Caco-2 (cell line): Measurements from ENCODE around the gene TOP3B. TPM values are rescaled to one million over a fixed set of nuclear protein-coding genes. Genes with fewer than 3 reads are reported as not detected.

ENCODE experiments used
- BruUV-seq: library from RNA; stranded (reverse); fragments of 400-500 nt; replicated peaks from 2 replicates; lab custom pipeline; 2021; lab: Mats Ljungman, UMichigan
- CTCF ChIA-PET: fragments of 300-600 bp; sonication (Branson Sonifier 250); formaldehyde crosslinking; loops from one replicate; lab custom pipeline; 2022; ENCODE audit warnings: antibody characterized with exemption; lab: Charles Lee
- POLR2A ChIA-PET: fragments of 300-600 bp; sonication (Branson Sonifier 250); formaldehyde crosslinking; loops from one replicate; lab custom pipeline; 2022; ENCODE audit warnings: antibody characterized with exemption; lab: Charles Lee
- DNase-seq, 2 experiments: peaks; one replicate each; pipeline versions ENCODE4 v3.0.0 to v3.0.0-alpha.2; 2020 to 2022
- H3K27me3 ChIP-seq: replicated peaks from 2 replicates; pipeline ENCODE4 v1.6.0; 2011; ENCODE audit warnings: low read length; ENCODE audit not compliant: control insufficient read depth, insufficient read depth
- H3K36me3 ChIP-seq: 2 replicates; pipeline ENCODE4 v1.5.1; 2011; ENCODE audit warnings: low read length; ENCODE audit not compliant: control insufficient read depth, insufficient read depth
- H3K4me1 ChIP-seq: fragments of 250-450 bp; sonication (Bioruptor Pico); 2 replicates; pipeline ENCODE4 v1.5.1; 2020; ENCODE audit warnings: mild to moderate bottlenecking
- H3K4me3 ChIP-seq: 2 replicates; pipeline ENCODE4 v1.5.1; 2011; ENCODE audit warnings: low read depth, mild to moderate bottlenecking, control low read depth, low read length
- H3K9me3 ChIP-seq: fragments of 250-450 bp; sonication (Bioruptor Pico); 2 replicates; pipeline ENCODE4 v1.5.1; 2020; ENCODE audit warnings: mild to moderate bottlenecking, moderate library complexity
- H3K27ac Mint-ChIP-seq: one replicate; pipeline ENCODE4 v1.8.0; 2022; ENCODE audit warnings: mixed read lengths; ENCODE audit not compliant: unreplicated experiment
- H3K27me3 Mint-ChIP-seq: one replicate; pipeline ENCODE4 v1.8.0; 2022; ENCODE audit warnings: mixed read lengths; ENCODE audit not compliant: insufficient read depth, unreplicated experiment
- H3K36me3 Mint-ChIP-seq: one replicate; pipeline ENCODE4 v1.8.0; 2022; ENCODE audit warnings: mild to moderate bottlenecking, mixed read lengths; ENCODE audit not compliant: insufficient read depth, unreplicated experiment
- H3K4me1 Mint-ChIP-seq: one replicate; pipeline ENCODE4 v1.8.0; 2022; ENCODE audit warnings: low read depth, mixed read lengths; ENCODE audit not compliant: unreplicated experiment
- H3K4me3 Mint-ChIP-seq: one replicate; pipeline ENCODE4 v1.8.0; 2022; ENCODE audit warnings: mild to moderate bottlenecking, moderate library complexity, mixed read lengths; ENCODE audit not compliant: unreplicated experiment
- H3K9me3 Mint-ChIP-seq: one replicate; pipeline ENCODE4 v1.8.0; 2022; ENCODE audit warnings: mixed read lengths; ENCODE audit not compliant: unreplicated experiment
- intact Hi-C: fragments of 100-400 bp; cut with micrococcal nuclease; formaldehyde crosslinking; loops from one replicate; pipeline ENCODE4 v1.10.0; 2022; ENCODE audit not compliant: unreplicated experiment
- total RNA-seq: library from RNA; stranded (reverse); gene quantifications from 2 replicates; pipeline ENCODE4 v1.2.3, GENCODE V29; 2022
- TF ChIP-seq, protein P1 (sequence below), 2 experiments: fragments of 200-600 bp in 1 of 2; IDR thresholded peaks; 1 replicate in 1 of 2; 2 replicates in 1 of 2; pipeline versions ENCODE4 v1.5.1 to v1.8.0; 2011 to 2022; ENCODE audit warnings: antibody characterized with exemption in 1 of 2, control low read depth in 1 of 2, inconsistent platforms in 1 of 2, low read depth in 1 of 2, low read length in 1 of 2, mild to moderate bottlenecking in 1 of 2, moderate library complexity in 1 of 2; ENCODE audit not compliant: insufficient read depth in 1 of 2, severe bottlenecking in 1 of 2, unreplicated experiment in 1 of 2

TOP3B gene
- total RNA-seq, 1 experiment from 2014 or later = 63.7 TPM

DNA sequence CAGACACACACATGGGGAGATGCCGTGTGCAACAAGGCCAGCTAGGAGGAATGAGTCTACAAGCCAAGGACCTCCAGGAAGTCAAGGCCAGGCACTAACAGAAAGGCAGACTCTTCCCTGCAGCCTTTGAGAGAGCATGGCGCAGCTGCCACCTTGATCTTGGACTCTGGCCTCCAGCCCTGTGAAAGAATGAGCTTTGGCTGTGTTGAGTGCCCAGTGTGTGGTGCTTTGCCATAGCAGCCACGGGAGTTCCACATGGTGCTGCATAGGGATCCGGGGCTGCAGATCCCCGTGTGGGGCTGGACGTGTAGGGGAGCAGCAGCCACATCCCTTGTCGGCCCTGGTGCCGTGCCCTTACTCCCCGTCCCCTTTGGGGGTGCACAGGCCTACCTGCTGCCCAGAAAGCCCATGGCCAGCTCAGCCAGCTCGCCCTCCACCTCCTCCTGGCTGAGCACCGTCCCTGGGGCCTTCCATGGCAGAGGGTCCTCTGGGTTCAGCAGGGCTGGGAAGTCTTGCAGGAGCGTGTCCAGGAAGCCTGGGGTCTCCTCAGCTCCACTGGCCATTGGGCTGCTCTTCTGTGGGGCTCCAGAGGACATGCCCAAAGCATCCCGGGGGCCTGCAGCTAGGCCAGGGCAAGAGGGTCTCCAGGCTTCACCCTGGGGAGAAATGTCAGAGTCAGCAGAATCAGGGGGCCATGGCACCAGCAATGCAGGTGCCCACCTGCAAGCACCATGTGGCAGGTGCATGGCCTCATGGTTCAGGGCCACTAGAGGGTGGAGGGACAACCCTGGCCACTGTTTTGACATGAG, 36.9 kb downstream of the TOP3B start:
- Histone ChIP-seq H3K36me3 (no peaks in the 10 kb centered on the region), H3K4me3 (no peak overlapping the region), H3K9me3 (no peaks in the 10 kb centered on the region), H3K27me3 (no peaks in the 10 kb centered on the region), H3K4me1 (peaks cover 7% of the 10 kb centered on the region; the same call in 1 of the 2 replicates)
- no peak overlapping the region for H3K27ac Mint-ChIP-seq
- ChIA-PET POLR2A (no interaction called here), CTCF (interaction anchor here (1.2 kb wide), 1 partner anchor 20 kb away, joined by 3 read pairs; no protein-coding TSS in a partner anchor)
- H3K27me3 Mint-ChIP-seq = no peaks in the 10 kb centered on the region
- DNase-seq = no peak
- TF ChIP-seq, protein P1, sequence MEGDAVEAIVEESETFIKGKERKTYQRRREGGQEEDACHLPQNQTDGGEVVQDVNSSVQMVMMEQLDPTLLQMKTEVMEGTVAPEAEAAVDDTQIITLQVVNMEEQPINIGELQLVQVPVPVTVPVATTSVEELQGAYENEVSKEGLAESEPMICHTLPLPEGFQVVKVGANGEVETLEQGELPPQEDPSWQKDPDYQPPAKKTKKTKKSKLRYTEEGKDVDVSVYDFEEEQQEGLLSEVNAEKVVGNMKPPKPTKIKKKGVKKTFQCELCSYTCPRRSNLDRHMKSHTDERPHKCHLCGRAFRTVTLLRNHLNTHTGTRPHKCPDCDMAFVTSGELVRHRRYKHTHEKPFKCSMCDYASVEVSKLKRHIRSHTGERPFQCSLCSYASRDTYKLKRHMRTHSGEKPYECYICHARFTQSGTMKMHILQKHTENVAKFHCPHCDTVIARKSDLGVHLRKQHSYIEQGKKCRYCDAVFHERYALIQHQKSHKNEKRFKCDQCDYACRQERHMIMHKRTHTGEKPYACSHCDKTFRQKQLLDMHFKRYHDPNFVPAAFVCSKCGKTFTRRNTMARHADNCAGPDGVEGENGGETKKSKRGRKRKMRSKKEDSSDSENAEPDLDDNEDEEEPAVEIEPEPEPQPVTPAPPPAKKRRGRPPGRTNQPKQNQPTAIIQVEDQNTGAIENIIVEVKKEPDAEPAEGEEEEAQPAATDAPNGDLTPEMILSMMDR (IDR thresholded peaks at IDR 0.05; ENCODE audit: insufficient read depth in 1 of 2, low read depth in 1 of 2, low read length in 1 of 2, severe bottlenecking in 1 of 2, unreplicated experiment in 1 of 2) = no peak
- intact Hi-C loops = no loop called here
- BruUV-seq = no TSS peak
- H3K4me3 Mint-ChIP-seq = no peak overlapping the region
- H3K4me1 Mint-ChIP-seq = peaks cover 7% of the 10 kb centered on the region
- H3K9me3 Mint-ChIP-seq = no peaks in the 10 kb centered on the region
- peaks cover 4% of the 10 kb centered on the region for H3K36me3 Mint-ChIP-seq

DNA sequence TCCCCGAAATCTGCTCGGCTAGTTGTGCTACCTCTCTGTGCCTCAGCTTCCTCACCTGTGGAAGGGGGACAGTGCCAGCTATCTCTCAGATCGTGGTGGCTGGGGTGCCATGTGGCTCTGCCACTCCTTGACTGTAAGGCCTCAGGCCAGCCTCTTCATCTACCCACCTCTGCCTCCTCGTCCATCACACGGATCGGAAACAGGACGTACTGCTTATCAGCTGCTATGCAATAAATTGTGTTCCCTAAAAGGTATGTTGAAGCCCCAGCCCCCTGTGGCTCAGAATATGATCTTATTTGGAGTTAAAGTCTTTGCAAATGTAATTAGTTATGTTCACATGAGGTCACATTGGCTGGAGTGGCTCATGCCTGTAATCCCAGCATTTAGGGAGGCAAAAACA, 37.7 kb downstream of the TOP3B start:
- Mint-ChIP-seq H3K4me1 (peaks cover 7% of the 10 kb centered on the region), H3K36me3 (peaks cover 4% of the 10 kb centered on the region), H3K4me3 (no peak overlapping the region), H3K27ac (no peak overlapping the region), H3K27me3 (no peaks in the 10 kb centered on the region), H3K9me3 (no peaks in the 10 kb centered on the region)
- TF ChIP-seq, protein P1 (IDR thresholded peaks at IDR 0.05; ENCODE audit: insufficient read depth in 1 of 2, low read depth in 1 of 2, low read length in 1 of 2, severe bottlenecking in 1 of 2, unreplicated experiment in 1 of 2) = no peak
- no peak overlapping the region for H3K4me3 ChIP-seq
- no peaks in the 10 kb centered on the region for H3K27me3 ChIP-seq
- H3K36me3 ChIP-seq = no peaks in the 10 kb centered on the region
- ChIA-PET POLR2A (no interaction called here), CTCF (interaction anchor here (1.2 kb wide), 1 partner anchor 21 kb away, joined by 3 read pairs; no protein-coding TSS in a partner anchor)
- H3K4me1 ChIP-seq = peaks cover 7% of the 10 kb centered on the region; the same call in 1 of the 2 replicates
- no TSS peak for BruUV-seq
- H3K9me3 ChIP-seq = no peaks in the 10 kb centered on the region
- intact Hi-C loops = no loop called here
- DNase-seq = no peak

DNA sequence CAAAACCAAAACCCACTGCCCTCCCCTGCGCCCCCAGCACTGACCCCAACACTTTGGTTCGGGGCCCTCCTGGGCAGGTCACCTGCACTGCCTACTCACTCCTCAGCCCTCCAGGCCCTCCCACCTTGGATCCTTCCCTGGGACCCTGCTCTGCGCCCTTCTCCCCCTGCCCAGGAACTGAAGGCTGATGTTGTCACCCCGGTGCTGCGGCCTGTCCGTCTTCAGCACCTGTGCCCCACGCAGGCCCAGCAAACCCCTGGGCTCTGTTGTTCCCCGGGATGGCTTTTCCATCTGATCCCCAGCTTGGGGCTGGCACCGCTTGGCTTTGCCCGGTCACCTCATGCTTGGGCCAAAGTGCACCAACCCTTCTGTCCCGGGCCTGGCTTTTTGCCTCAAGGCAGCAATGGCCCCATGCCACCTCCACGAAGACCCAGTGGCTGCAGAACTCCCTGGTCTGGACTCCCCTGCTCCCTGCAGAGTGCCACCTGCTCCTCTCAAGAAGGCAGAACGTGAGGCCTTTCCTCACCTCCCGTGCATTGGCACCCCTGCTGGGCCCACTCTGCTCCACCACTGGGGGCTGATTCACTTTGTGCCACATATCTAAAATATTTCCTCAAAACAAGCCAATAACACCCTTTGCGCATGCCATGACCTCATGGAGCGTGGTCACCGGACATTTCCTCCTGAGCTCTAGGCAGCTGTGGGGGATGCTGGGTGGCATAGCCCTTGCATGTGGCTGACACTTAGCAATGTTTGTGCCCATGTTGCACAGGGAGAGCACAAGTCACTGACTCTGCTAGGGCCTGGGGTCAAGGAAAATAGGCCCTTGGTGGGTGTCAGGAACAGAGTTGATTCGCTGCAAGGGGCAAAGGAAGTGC, 38.8 kb downstream of the TOP3B start:
- intact Hi-C loops = no loop called here
- Histone ChIP-seq H3K27me3 (no peaks in the 10 kb centered on the region), H3K36me3 (no peaks in the 10 kb centered on the region), H3K9me3 (no peaks in the 10 kb centered on the region), H3K4me3 (no peak overlapping the region), H3K4me1 (peaks cover 7% of the 10 kb centered on the region; the same call in 1 of the 2 replicates)
- ChIA-PET POLR2A (no interaction called here), CTCF (no interaction called here)
- no peak for DNase-seq
- no peaks in the 10 kb centered on the region for H3K27me3 Mint-ChIP-seq
- H3K4me1 Mint-ChIP-seq = peaks cover 7% of the 10 kb centered on the region
- no TSS peak for BruUV-seq
- no peak overlapping the region for H3K27ac Mint-ChIP-seq
- H3K4me3 Mint-ChIP-seq = no peak overlapping the region
- TF ChIP-seq, protein P1 (IDR thresholded peaks at IDR 0.05; ENCODE audit: insufficient read depth in 1 of 2, low read depth in 1 of 2, low read length in 1 of 2, severe bottlenecking in 1 of 2, unreplicated experiment in 1 of 2) = no peak
- H3K36me3 Mint-ChIP-seq = peaks cover 4% of the 10 kb centered on the region
- no peaks in the 10 kb centered on the region for H3K9me3 Mint-ChIP-seq
